Measurements from ENCODE around the gene SPN.

Gene SPN

GRCh38 chr16:29719063-29719462, 56.0 kb downstream of the SPN start:
- TF ChIP-seq, protein P1, sequence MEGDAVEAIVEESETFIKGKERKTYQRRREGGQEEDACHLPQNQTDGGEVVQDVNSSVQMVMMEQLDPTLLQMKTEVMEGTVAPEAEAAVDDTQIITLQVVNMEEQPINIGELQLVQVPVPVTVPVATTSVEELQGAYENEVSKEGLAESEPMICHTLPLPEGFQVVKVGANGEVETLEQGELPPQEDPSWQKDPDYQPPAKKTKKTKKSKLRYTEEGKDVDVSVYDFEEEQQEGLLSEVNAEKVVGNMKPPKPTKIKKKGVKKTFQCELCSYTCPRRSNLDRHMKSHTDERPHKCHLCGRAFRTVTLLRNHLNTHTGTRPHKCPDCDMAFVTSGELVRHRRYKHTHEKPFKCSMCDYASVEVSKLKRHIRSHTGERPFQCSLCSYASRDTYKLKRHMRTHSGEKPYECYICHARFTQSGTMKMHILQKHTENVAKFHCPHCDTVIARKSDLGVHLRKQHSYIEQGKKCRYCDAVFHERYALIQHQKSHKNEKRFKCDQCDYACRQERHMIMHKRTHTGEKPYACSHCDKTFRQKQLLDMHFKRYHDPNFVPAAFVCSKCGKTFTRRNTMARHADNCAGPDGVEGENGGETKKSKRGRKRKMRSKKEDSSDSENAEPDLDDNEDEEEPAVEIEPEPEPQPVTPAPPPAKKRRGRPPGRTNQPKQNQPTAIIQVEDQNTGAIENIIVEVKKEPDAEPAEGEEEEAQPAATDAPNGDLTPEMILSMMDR (IDR thresholded peaks at IDR 0.05; ENCODE audit: low read depth, low read length) = no peak
- H3K4me3 ChIP-seq (ENCODE audit: low read depth, low read length) = no peak overlapping the region
- DNase-seq (ENCODE audit: low read depth, low spot score) = no peak
- in situ Hi-C loops (cut with HindIII; ENCODE audit: low sequenced_read_pairs) = no loop called here
